Cardiac fibroblast (primary cell): ENCODE data around the gene SFI1.

Experiments
- DNase-seq, 2 donors: peaks; one replicate each; pipeline versions ENCODE4 v3.0.0 to v3.0.0-alpha.2; 2010; ENCODE audit warnings: low read depth in 2 of 2
- H3K4me3 ChIP-seq, 2 donors: replicated peaks in 1 of 2; 1 replicate in 1 of 2; 2 replicates in 1 of 2; pipeline ENCODE4 v1.5.1; 2011; ENCODE audit warnings: low read depth in 2 of 2, low read length in 2 of 2, mild to moderate bottlenecking in 2 of 2, moderate library complexity in 1 of 2
- TF ChIP-seq, protein P1 (sequence below): IDR thresholded peaks from one replicate; pipeline ENCODE4 v1.5.1; 2011; ENCODE audit warnings: low read depth, mild to moderate bottlenecking, low read length, inconsistent platforms

Gene SFI1

DNA sequence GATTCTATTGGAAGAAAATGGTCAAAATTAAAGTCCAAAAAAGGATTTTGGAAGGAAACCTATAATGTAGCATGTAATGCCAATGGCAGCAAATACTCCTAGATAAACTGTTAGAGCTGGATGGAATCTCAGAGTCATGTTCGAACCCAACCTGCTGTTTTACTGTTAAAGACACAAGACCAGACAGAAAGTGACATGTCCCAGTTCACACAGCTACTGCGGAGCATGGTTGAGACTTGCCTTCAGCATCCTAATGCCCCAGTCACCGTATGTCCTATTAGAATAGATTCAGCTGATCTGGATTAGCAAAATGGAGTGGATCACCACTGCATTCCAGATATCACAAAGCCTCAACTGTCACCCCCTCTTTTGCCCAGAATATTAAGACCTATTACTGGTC lies 150.7 kb downstream of the SFI1 start:
- TF ChIP-seq, protein P1, sequence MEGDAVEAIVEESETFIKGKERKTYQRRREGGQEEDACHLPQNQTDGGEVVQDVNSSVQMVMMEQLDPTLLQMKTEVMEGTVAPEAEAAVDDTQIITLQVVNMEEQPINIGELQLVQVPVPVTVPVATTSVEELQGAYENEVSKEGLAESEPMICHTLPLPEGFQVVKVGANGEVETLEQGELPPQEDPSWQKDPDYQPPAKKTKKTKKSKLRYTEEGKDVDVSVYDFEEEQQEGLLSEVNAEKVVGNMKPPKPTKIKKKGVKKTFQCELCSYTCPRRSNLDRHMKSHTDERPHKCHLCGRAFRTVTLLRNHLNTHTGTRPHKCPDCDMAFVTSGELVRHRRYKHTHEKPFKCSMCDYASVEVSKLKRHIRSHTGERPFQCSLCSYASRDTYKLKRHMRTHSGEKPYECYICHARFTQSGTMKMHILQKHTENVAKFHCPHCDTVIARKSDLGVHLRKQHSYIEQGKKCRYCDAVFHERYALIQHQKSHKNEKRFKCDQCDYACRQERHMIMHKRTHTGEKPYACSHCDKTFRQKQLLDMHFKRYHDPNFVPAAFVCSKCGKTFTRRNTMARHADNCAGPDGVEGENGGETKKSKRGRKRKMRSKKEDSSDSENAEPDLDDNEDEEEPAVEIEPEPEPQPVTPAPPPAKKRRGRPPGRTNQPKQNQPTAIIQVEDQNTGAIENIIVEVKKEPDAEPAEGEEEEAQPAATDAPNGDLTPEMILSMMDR = no peak
- DNase-seq = no peak
- H3K4me3 ChIP-seq = no peak overlapping the region

DNA sequence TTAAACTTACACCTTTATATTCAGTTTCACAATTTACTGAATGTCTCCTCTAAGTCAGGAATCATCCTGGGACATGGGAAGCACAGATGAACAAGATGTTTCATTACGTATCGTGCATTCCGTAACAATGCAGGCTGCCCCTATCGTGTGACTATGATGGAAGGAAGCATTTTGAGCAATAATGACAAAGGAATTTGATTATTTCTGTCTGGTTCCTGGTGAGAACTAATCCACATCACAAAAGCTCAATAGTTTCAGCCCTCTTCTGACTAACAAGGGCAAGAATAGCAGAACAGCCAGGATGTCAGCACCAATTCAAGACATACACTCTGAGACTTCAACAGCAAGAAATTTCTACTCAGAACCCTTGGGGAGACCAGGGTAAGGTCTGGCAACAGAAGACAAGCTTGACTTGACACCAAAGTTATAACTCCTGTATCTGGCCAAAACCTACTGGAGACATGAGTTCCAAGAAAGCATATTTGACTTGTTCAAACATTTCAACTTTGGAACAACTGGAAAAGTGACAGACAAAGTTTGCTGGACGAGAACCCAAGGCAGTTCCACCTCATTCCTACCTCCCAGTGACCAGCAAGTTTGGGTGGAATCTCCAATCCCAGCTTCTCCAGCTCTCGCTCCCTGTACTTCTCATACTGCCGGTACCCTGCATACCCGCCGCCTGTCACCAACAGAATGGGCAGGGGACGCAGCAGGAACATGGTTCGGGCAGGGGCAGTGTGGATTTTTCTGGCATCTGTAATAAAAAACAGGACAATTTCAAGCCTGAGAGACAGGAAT lies 151.4 kb downstream of the SFI1 start:
- DNase-seq = peak; percentile 79 to 93
- TF ChIP-seq, protein P1 = no peak
- H3K4me3 ChIP-seq = no peak overlapping the region

DNA sequence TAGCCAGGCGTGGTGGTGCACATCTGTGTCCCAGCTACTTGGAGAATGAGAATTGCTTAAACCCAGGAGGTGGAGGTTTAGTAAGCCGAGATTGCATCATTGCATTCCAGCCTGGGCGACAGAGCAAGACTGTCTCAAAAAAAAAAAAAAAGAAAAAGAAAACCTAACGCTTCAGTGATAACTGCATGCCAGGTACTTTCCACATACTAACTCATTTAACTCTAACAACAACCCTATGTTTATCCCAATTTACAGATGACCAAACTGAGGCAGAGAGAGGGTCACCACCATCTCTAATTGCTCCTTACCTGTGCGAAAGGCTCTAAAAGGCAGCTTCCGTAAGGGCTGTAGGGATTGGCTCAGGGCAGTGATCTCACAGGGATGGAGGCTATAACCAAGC lies 154.1 kb downstream of the SFI1 start:
- H3K4me3 ChIP-seq = no peak overlapping the region
- DNase-seq = peak; percentile 85 to 95
- TF ChIP-seq, protein P1 = no peak

DNA sequence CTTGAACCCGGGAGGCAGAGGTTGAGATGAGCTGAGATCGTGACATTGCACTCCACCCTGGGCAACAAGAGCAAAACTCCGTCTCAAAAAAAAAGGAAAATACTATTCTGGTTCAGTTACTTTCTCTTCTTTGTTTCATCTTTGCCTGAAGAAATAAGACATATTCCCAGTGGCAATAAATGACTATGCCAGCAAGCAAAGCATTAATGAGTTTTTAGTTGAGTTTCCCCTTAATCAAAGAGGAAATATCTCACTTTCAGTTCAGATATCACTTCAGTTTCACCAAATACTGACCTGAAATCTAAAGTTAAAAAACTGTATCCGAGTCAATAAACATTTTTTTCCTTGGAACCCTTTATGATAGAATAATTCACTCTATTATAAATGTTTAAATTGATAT lies 155.3 kb downstream of the SFI1 start:
- no peak for DNase-seq
- no peak overlapping the region for H3K4me3 ChIP-seq
- TF ChIP-seq, protein P1 = no peak

- no peak for DNase-seq
- no peak overlapping the region for H3K4me3 ChIP-seq
- TF ChIP-seq, protein P1 = no peak
These were observed 155.8 kb downstream of the SFI1 start for GRCh38 chr22:31652088-31652487.

DNA sequence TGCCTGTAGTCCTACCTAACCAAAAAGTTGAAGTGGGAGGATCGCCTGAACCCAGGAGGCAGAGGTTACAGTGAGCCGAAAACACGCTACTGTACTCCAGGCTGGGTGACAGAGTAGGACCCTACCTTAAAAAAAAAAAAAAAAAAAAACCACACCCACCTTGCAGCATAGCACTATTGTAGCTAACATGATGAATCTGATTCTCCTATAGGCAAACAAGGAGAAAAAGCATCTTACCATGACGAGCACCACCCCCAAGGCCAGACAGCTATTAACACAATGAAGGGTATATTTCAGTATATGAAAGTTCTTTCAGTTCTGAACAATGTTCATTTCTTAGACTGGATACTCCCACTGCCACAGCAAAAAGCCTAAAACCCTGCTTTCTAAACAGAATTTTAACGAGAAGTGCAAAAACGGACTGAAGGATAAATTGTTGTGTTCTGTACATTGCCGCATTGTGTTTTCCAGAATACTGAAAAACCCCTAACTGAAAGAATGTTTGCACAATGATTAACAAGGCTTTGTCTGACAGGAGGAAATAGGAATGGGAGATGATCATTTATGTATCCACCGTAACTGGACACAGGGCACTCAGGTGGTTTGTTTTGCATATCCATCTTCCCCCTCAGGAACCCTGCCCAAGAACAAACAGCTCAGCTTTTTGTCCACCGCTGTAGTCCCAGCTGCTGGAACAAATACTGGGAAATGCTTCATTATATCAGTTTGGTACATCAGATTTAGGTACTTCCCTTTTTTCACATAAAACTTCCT lies 156.8 kb downstream of the SFI1 start:
- TF ChIP-seq, protein P1 = no peak
- no peak overlapping the region for H3K4me3 ChIP-seq
- DNase-seq = no peak
